WTC11 (cell line): ENCODE data around the gene SLC4A9.

Experiments used
- CBFB ChIP-seq: sonication (generic); formaldehyde crosslinking; IDR thresholded peaks from 2 replicates; pipeline ENCODE4 v1.8.1; 2022; ENCODE audit warnings: mild to moderate bottlenecking, low read depth, missing genetic modification reagents
- CREM ChIP-seq: sonication (generic); formaldehyde crosslinking; IDR thresholded peaks from 2 replicates; pipeline ENCODE4 v1.8.1; 2022; ENCODE audit warnings: mild to moderate bottlenecking, missing genetic modification reagents, moderate library complexity
- SP1 ChIP-seq: sonication (generic); formaldehyde crosslinking; conservative IDR thresholded peaks from 2 replicates; pipeline ENCODE4 v1.8.1; 2022; ENCODE audit warnings: missing genetic modification reagents
- TCF7 ChIP-seq: sonication (generic); formaldehyde crosslinking; IDR thresholded peaks from 2 replicates; pipeline ENCODE4 v1.8.0; 2022; ENCODE audit warnings: mild to moderate bottlenecking, low read depth, missing genetic modification reagents, moderate library complexity
- TF ChIP-seq, protein P1 (sequence below): fragments of 200-600 bp; IDR thresholded peaks from 2 replicates; pipeline ENCODE4 v1.8.0; 2022; ENCODE audit warnings: antibody characterized with exemption
- TF ChIP-seq, protein P2 (sequence below): sonication (generic); formaldehyde crosslinking; IDR thresholded peaks from 2 replicates; pipeline ENCODE4 v1.8.0; 2022; ENCODE audit warnings: mild to moderate bottlenecking, missing genetic modification reagents
- TF ChIP-seq, protein P3 (sequence below): sonication (generic); formaldehyde crosslinking; IDR thresholded peaks from 2 replicates; pipeline ENCODE4 v1.8.1; 2023; ENCODE audit warnings: mild to moderate bottlenecking, missing genetic modification reagents, moderate library complexity
- TF ChIP-seq, protein P4 (sequence below): fragments of 250-450 bp; sonication (Bioruptor Pico); IDR thresholded peaks from 2 replicates; pipeline ENCODE4 v1.8.0; 2021; ENCODE audit warnings: mild to moderate bottlenecking
- TF ChIP-seq, protein P5 (sequence below): sonication (generic); formaldehyde crosslinking; IDR thresholded peaks from 2 replicates; pipeline ENCODE4 v1.8.1; 2022; ENCODE audit warnings: low read depth, missing genetic modification reagents, borderline replicate concordance
- TF ChIP-seq, protein P6 (sequence below): sonication (generic); formaldehyde crosslinking; IDR thresholded peaks from 2 replicates; pipeline ENCODE4 v1.8.0; 2023; ENCODE audit warnings: missing genetic modification reagents

DNA sequence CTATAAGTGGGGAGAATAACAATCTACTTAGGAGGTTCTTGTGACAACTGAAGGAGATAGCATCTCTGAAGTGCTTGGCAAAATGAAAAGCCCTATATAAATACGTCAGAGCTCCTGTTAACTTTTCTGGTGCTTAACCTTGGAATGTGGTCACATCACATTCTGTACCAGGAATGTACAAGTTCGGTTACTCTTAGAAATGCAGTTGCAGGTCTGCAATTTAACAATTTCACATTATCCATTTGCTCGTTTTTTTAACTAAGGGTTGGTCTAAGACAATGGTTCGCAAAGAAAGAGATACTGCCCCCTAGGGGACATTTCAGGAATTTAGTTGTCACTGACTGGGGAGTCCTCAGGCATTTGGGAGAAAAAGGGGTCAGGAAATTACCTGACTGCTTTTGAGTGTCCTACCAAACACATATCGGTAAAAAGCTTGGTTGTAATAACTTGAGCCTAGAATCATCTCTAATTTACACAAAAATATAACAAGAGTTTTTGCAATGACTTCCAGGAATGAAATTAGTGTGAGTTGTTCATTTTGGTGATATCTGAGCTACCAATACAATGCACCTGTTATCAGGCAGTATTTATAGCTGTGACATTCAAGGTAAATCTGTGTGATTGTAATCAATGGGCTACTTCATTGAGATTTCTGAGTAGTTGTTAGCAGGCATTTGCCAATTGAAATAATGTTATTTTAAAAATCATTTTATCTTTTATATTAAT, 8.2 kb upstream of the SLC4A9 start:
- TF ChIP-seq, protein P1, sequence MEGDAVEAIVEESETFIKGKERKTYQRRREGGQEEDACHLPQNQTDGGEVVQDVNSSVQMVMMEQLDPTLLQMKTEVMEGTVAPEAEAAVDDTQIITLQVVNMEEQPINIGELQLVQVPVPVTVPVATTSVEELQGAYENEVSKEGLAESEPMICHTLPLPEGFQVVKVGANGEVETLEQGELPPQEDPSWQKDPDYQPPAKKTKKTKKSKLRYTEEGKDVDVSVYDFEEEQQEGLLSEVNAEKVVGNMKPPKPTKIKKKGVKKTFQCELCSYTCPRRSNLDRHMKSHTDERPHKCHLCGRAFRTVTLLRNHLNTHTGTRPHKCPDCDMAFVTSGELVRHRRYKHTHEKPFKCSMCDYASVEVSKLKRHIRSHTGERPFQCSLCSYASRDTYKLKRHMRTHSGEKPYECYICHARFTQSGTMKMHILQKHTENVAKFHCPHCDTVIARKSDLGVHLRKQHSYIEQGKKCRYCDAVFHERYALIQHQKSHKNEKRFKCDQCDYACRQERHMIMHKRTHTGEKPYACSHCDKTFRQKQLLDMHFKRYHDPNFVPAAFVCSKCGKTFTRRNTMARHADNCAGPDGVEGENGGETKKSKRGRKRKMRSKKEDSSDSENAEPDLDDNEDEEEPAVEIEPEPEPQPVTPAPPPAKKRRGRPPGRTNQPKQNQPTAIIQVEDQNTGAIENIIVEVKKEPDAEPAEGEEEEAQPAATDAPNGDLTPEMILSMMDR, result peak; percentile 78
- TF ChIP-seq TCF7 (CRISPR knock-in tag), result no peak
- TF ChIP-seq, protein P2, sequence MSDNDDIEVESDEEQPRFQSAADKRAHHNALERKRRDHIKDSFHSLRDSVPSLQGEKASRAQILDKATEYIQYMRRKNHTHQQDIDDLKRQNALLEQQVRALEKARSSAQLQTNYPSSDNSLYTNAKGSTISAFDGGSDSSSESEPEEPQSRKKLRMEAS (CRISPR knock-in tag), result no peak
- TF ChIP-seq SP1 (CRISPR knock-in tag), result no peak
- TF ChIP-seq, protein P3, sequence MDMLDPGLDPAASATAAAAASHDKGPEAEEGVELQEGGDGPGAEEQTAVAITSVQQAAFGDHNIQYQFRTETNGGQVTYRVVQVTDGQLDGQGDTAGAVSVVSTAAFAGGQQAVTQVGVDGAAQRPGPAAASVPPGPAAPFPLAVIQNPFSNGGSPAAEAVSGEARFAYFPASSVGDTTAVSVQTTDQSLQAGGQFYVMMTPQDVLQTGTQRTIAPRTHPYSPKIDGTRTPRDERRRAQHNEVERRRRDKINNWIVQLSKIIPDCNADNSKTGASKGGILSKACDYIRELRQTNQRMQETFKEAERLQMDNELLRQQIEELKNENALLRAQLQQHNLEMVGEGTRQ (CRISPR knock-in tag), result no peak
- TF ChIP-seq, protein P4, sequence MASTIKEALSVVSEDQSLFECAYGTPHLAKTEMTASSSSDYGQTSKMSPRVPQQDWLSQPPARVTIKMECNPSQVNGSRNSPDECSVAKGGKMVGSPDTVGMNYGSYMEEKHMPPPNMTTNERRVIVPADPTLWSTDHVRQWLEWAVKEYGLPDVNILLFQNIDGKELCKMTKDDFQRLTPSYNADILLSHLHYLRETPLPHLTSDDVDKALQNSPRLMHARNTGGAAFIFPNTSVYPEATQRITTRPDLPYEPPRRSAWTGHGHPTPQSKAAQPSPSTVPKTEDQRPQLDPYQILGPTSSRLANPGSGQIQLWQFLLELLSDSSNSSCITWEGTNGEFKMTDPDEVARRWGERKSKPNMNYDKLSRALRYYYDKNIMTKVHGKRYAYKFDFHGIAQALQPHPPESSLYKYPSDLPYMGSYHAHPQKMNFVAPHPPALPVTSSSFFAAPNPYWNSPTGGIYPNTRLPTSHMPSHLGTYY (CRISPR knock-in tag), result no peak
- TF ChIP-seq, protein P5, sequence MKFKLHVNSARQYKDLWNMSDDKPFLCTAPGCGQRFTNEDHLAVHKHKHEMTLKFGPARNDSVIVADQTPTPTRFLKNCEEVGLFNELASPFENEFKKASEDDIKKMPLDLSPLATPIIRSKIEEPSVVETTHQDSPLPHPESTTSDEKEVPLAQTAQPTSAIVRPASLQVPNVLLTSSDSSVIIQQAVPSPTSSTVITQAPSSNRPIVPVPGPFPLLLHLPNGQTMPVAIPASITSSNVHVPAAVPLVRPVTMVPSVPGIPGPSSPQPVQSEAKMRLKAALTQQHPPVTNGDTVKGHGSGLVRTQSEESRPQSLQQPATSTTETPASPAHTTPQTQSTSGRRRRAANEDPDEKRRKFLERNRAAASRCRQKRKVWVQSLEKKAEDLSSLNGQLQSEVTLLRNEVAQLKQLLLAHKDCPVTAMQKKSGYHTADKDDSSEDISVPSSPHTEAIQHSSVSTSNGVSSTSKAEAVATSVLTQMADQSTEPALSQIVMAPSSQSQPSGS, result no peak
- no peak for TF ChIP-seq CREM (CRISPR knock-in tag)
- no peak for TF ChIP-seq CBFB
- TF ChIP-seq, protein P6, sequence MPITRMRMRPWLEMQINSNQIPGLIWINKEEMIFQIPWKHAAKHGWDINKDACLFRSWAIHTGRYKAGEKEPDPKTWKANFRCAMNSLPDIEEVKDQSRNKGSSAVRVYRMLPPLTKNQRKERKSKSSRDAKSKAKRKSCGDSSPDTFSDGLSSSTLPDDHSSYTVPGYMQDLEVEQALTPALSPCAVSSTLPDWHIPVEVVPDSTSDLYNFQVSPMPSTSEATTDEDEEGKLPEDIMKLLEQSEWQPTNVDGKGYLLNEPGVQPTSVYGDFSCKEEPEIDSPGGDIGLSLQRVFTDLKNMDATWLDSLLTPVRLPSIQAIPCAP (CRISPR knock-in tag), result no peak
